Activated CD8-positive, alpha-beta memory T cell treated with anti-CD3 and anti-CD28 coated beads for 1 hour (primary cell): Measurements from ENCODE around the gene TUBD1.
"Not testable (repeated sequence)": the region's sequence is repeated elsewhere in the genome, so short reads cannot be mapped to it uniquely, and the experiment has no call there.

Experiments
- DNase-seq, 2 donors: peaks; one replicate each; pipeline ENCODE4 v3.0.0-alpha.2; 2020; ENCODE audit warnings: low read depth in 1 of 2; ENCODE audit errors: extremely low read depth in 1 of 2

Gene TUBD1

GRCh38 chr17:59892924-59893675 is at the start of gene TUBD1, which contains the start of gene RPS6KB1:
Gene TUBD1 (minus strand): TSS chr17:59892943. CDS start chr17:59891002, 1,941 bp downstream.
Gene RPS6KB1 (plus strand): TSS chr17:59893121. CDS start chr17:59893185, 64 bp downstream.
- DNase-seq = peak; percentile 87 to 96

GRCh38 chr17:59941131-59941530 is 48.4 kb upstream of the TUBD1 start:
- DNase-seq = no peak

- DNase-seq = not testable (repeated sequence)
These were observed 48.0 kb upstream of the TUBD1 start for GRCh38 chr17:59940697-59941096.

GRCh38 chr17:59933317-59933716 is 40.6 kb upstream of the TUBD1 start:
- DNase-seq = not testable (repeated sequence)

- not testable (repeated sequence) for DNase-seq
These were observed 38.0 kb upstream of the TUBD1 start for GRCh38 chr17:59930768-59931167.

- not testable (repeated sequence) for DNase-seq
These were observed 37.4 kb upstream of the TUBD1 start for GRCh38 chr17:59930121-59930520.

- DNase-seq = not testable (repeated sequence)
These were observed 27.9 kb upstream of the TUBD1 start for GRCh38 chr17:59920637-59921036.

GRCh38 chr17:59916446-59916845 is 23.7 kb upstream of the TUBD1 start:
- DNase-seq = no peak

GRCh38 chr17:59914274-59914854 is 21.6 kb upstream of the TUBD1 start:
- DNase-seq = no peak

- DNase-seq = no peak
These were observed 14.7 kb upstream of the TUBD1 start for GRCh38 chr17:59907467-59907866.

GRCh38 chr17:59903455-59903854 is 10.7 kb upstream of the TUBD1 start:
- no peak for DNase-seq

- no peak for DNase-seq
These were observed 8.9 kb upstream of the TUBD1 start for GRCh38 chr17:59901604-59902003.

- no peak for DNase-seq
These were observed 6.4 kb upstream of the TUBD1 start for GRCh38 chr17:59899099-59899498.

GRCh38 chr17:59897090-59897489 is 4.3 kb upstream of the TUBD1 start:
- no peak for DNase-seq

- DNase-seq = no peak
These were observed 945 bp upstream of the TUBD1 start for GRCh38 chr17:59893676-59894100.

GRCh38 chr17:59892251-59892923 is 356 bp downstream of the TUBD1 start:
- DNase-seq = no peak

GRCh38 chr17:59890720-59891119 is 2.0 kb downstream of the TUBD1 start:
- no peak for DNase-seq

- no peak for DNase-seq
These were observed 4.5 kb downstream of the TUBD1 start for GRCh38 chr17:59888145-59888750.

GRCh38 chr17:59884861-59885260 is 7.9 kb downstream of the TUBD1 start:
- DNase-seq = no peak

GRCh38 chr17:59878624-59879023 is 14.1 kb downstream of the TUBD1 start:
- DNase-seq = no peak

- DNase-seq = no peak
These were observed 14.8 kb downstream of the TUBD1 start for GRCh38 chr17:59877965-59878364.
